Heart left ventricle (tissue), 16 donors: ENCODE measurements around the gene KCTD2. TPM values are rescaled to one million over a fixed set of nuclear protein-coding genes. Genes with fewer than 3 reads are reported as not detected.

Source experiments
- ATAC-seq, 4 donors: fragments of 200-7000 bp; cut with Tn5 transposase; one replicate each; pipeline ENCODE4 v1.9.1; 2020 to 2022; ENCODE audit warnings: moderate library complexity in 4 of 4, mild to moderate bottlenecking in 3 of 4, moderate number of reproducible peaks in 1 of 4
- DNase-seq, 5 donors: peaks; one replicate each; pipeline ENCODE4 v3.0.0-alpha.2; 2020
- H3K27ac ChIP-seq, 12 donors: fragments of 200-600 bp; sonication (generic) in 4 of 12; one replicate each; pipeline versions ENCODE4 v1.5.0 to v1.8.0; 2016 to 2022; ENCODE audit warnings: mild to moderate bottlenecking in 2 of 12
- H3K27me3 ChIP-seq, 9 donors: fragments of 200-600 bp; sonication (generic) in 2 of 9; one replicate each; pipeline versions ENCODE4 v1.5.1 to v1.8.0; 2016 to 2022; ENCODE audit warnings: mild to moderate bottlenecking in 3 of 9
- H3K36me3 ChIP-seq, 9 donors: fragments of 200-600 bp; sonication (generic) in 2 of 9; one replicate each; pipeline versions ENCODE4 v1.5.0 to v1.8.0; 2018 to 2022; ENCODE audit warnings: mild to moderate bottlenecking in 2 of 9
- H3K4me1 ChIP-seq, 12 donors: fragments of 200-600 bp; sonication (generic) in 4 of 12; one replicate each; pipeline versions ENCODE4 v1.5.0 to v1.8.0; 2016 to 2022; ENCODE audit warnings: mild to moderate bottlenecking in 3 of 12
- H3K4me3 ChIP-seq, 12 donors: fragments of 200-600 bp; sonication (generic) in 4 of 12; one replicate each; pipeline versions ENCODE4 v1.5.0 to v1.8.0; 2017 to 2022; ENCODE audit warnings: mild to moderate bottlenecking in 9 of 12, moderate library complexity in 4 of 12
- H3K9me3 ChIP-seq, 12 donors: fragments of 200-600 bp; sonication (generic) in 4 of 12; one replicate each; pipeline versions ENCODE4 v1.5.0 to v1.8.0; 2016 to 2022; ENCODE audit warnings: mild to moderate bottlenecking in 1 of 12
- POLR2A ChIP-seq, 2 donors: fragments of 450-650 bp; IDR thresholded peaks; one replicate each; pipeline ENCODE4 v1.6.1; 2017; ENCODE audit warnings: antibody characterized with exemption in 2 of 2, mild to moderate bottlenecking in 2 of 2, moderate library complexity in 2 of 2
- WGBS, 4 donors: extraction: QIAGEN DNeasy Blood & Tissue Kit in 2 of 4; methylation state at CpG; one replicate each; pipeline versions ENCODE4 v1.1.5 to v1.1.7; 2013 to 2018; 5-methylcytosine and 5-hydroxymethylcytosine counted together
- intact Hi-C, 10 donors: fragments of 100-400 bp; cut with DNase I; formaldehyde crosslinking; loops; one replicate each; pipeline versions ENCODE4 v1.11.1 to v1.14.2; 2022
- polyA plus RNA-seq, 2 donors: library from polyadenylated mRNA; stranded (reverse); fragments of 200-250 nt; gene quantifications; one replicate each; pipeline ENCODE4 v1.2.3, GENCODE V29; 2013
- total RNA-seq, 9 donors: library from RNA; depleted of rRNA in 2 of 9; stranded (reverse); fragments of >200 nt in 2 of 9; fragmentation: NEBNext Ultra II Directional in 3 of 9; extraction: Animal tissue kit (Norgen Biotek cat#: 25700) in 3 of 9; gene quantifications; one replicate each; pipeline versions ENCODE4 v1.1.0 to v1.2.4, GENCODE V29; 2016 to 2023
- TF ChIP-seq, protein P1 (sequence below), 12 donors: fragments of 200-600 bp; sonication (generic) in 4 of 12; IDR thresholded peaks; one replicate each; pipeline versions ENCODE4 v1.5.0 to v1.8.0; 2018 to 2022; ENCODE audit warnings: antibody characterized with exemption in 12 of 12, mild to moderate bottlenecking in 5 of 12
- donor health status: ischemic (EF 13 %, LVEDD 7.1; RV severe dilation, severe dysfunction).
- donor health status: healthy with polysubstance abuse.
- donor health status: DM: no; HTN: yes; CAD: no.
- donor health status: DM: no; HTN: no; CAD: no.
- donor health status: ischemic (EF 25% LVEDD 6.9; RV normal size, moderate dysfunction).
- donor health status: ischemic (EF 25% LVEDD 5.7; RV mildly dilated, moderate dysfunction).
- donor health status: healthy.
- donor health status: DM: yes; HTN: yes; CAD: no.
- donor health status: ischemic (EF 35%, LVEDD 5.7; RV mildly dilated, moderate dysfunction).
- donor health status: nonischemic (EF 11% LVEDD 7.7; RV severe dilation, severe dysfunction).
- donor health status: DM: yes; HTN: yes; CAD: no.
- donor health status: PGD.
- donor health status: ischemic (EF 29% LVEDD 5.4; RV normal size, mild dysfunction).
- donor health status: nonischemic (EF 23%, LVEDD 6.1; RV moderate dilation, normal function).

KCTD2 gene
- total and polyA plus RNA-seq, 11 donors = 15.7 to 38.7 (median 31.5) TPM

- Histone ChIP-seq H3K4me3 (no peak overlapping the region), H3K9me3 (no peaks in the 10 kb centered on the region), H3K4me1 (peaks cover 0 to 35% (median 25%) of the 10 kb centered on the region in 12 donors), H3K27me3 (no peaks in the 10 kb centered on the region), H3K36me3 (no peaks in the 10 kb centered on the region), H3K27ac (peak overlapping the region in 3 of 12 donors; percentile 29 to 76 (median 38))
- WGBS, 4 donors = 82 to 86% (median 83%) methylated on average over 4 to 5 of the region's 5 CpGs
- DNase-seq (no peak), ATAC-seq (no peak)
- intact Hi-C loops = loop anchor here in 2 of 10 donors (5.0 kb wide), 1 partner anchor 34 kb away; the partner anchor contains the start of gene ARMC7 (in 2 of the 2)
- TF ChIP-seq POLR2A (IDR thresholded peaks at IDR 0.05) = no peak
- TF ChIP-seq, protein P1, sequence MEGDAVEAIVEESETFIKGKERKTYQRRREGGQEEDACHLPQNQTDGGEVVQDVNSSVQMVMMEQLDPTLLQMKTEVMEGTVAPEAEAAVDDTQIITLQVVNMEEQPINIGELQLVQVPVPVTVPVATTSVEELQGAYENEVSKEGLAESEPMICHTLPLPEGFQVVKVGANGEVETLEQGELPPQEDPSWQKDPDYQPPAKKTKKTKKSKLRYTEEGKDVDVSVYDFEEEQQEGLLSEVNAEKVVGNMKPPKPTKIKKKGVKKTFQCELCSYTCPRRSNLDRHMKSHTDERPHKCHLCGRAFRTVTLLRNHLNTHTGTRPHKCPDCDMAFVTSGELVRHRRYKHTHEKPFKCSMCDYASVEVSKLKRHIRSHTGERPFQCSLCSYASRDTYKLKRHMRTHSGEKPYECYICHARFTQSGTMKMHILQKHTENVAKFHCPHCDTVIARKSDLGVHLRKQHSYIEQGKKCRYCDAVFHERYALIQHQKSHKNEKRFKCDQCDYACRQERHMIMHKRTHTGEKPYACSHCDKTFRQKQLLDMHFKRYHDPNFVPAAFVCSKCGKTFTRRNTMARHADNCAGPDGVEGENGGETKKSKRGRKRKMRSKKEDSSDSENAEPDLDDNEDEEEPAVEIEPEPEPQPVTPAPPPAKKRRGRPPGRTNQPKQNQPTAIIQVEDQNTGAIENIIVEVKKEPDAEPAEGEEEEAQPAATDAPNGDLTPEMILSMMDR (IDR thresholded peaks at IDR 0.05) = no peak
Observed at GRCh38 chr17:75073618-75074047, 26.6 kb downstream of the KCTD2 start.

DNA sequence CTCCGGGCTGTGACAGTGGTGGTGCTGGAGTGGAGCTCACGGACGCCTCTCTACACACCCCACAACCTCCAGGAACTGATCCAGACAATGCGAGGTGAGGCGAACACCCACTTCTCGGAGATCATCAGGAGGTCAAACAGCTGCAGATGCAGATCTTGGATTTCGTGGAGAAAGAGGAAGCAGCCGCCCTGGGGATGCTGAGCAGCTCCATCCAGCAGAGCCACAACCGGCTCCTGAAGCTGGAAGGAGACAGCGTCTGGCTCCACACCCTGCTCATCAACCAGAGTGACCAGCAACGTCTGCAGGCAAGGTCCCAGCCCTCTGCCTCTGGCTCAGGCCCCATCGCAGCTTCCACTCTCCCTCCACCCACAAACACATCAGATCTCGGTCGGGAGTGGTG is 27.5 kb downstream of the KCTD2 start:
- intact Hi-C loops = loop anchor here in 2 of 10 donors (5.0 kb wide), 1 partner anchor 33 kb away; the partner anchor contains the start of gene ARMC7 (in 2 of the 2)
- ATAC-seq (no peak), DNase-seq (no peak)
- no peaks in the 10 kb centered on the region for H3K36me3 ChIP-seq
- TF ChIP-seq, protein P1 (IDR thresholded peaks at IDR 0.05) = no peak
- no peak for TF ChIP-seq POLR2A (IDR thresholded peaks at IDR 0.05)
- H3K4me3 ChIP-seq = no peak overlapping the region
- H3K4me1 ChIP-seq = peaks cover 0 to 43% (median 28%) of the 10 kb centered on the region in 12 donors
- no peaks in the 10 kb centered on the region for H3K27me3 ChIP-seq
- WGBS, 4 donors = 67 to 88% (median 83%) methylated on average over 12 to 14 of the region's 14 CpGs
- no peaks in the 10 kb centered on the region for H3K9me3 ChIP-seq
- H3K27ac ChIP-seq = peak overlapping the region in 1 of 12 donors; percentile 76

- Histone ChIP-seq H3K4me1 (peaks cover 0 to 44% (median 29%) of the 10 kb centered on the region in 12 donors), H3K4me3 (no peak overlapping the region), H3K36me3 (no peaks in the 10 kb centered on the region), H3K27me3 (no peaks in the 10 kb centered on the region), H3K27ac (peak overlapping the region in 3 of 12 donors; percentile 10 to 89 (median 85)), H3K9me3 (no peaks in the 10 kb centered on the region)
- WGBS, 4 donors = 57 to 73% (median 68%) methylated on average over 4 of the region's 4 CpGs
- TF ChIP-seq POLR2A (IDR thresholded peaks at IDR 0.05) = no peak
- TF ChIP-seq, protein P1 (IDR thresholded peaks at IDR 0.05) = no peak
- DNase-seq = no peak
- no peak for ATAC-seq
- intact Hi-C loops = loop anchor here in 1 of 10 donors (5.0 kb wide), 1 partner anchor 37 kb away; no protein-coding TSS in a partner anchor
Observed at GRCh38 chr17:75075597-75076336, 28.7 kb downstream of the KCTD2 start.

- Histone ChIP-seq H3K4me3 (peak overlapping the region; percentile 4 to 64 (median 51)), H3K4me1 (peaks cover 0 to 39% (median 23%) of the 10 kb centered on the region in 12 donors), H3K9me3 (no peaks in the 10 kb centered on the region), H3K36me3 (no peaks in the 10 kb centered on the region), H3K27ac (peak overlapping the region; percentile 71 to 93 (median 85)), H3K27me3 (no peaks in the 10 kb centered on the region)
- DNase-seq = no peak
- WGBS, 4 donors = 28 to 100% (median 32%) methylated on average over 1 to 30 of the region's 30 CpGs
- ATAC-seq = no peak
- intact Hi-C loops = loop anchor here in 1 of 10 donors (5.0 kb wide), 1 partner anchor 35 kb away; no protein-coding TSS in a partner anchor
- no peak for TF ChIP-seq POLR2A (IDR thresholded peaks at IDR 0.05)
- TF ChIP-seq, protein P1 (IDR thresholded peaks at IDR 0.05) = no peak
Observed at GRCh38 chr17:75077072-75077495, 30.1 kb downstream of the KCTD2 start.
